GM19328 (cell line): ENCODE measurements around the gene DHRS9.
"Not testable (repeated sequence)": the region's sequence is repeated elsewhere in the genome, so short reads cannot be mapped to it uniquely, and the experiment has no call there.

Experiments
- ATAC-seq: cut with Tn5 transposase; IDR thresholded peaks from one replicate; pipeline ENCODE4 v1.9.1; 2021; ENCODE audit warnings: mild to moderate bottlenecking, moderate library complexity; ENCODE audit not compliant: unreplicated experiment

The DHRS9 gene

GRCh38 chr2:169131587-169132512 is 62.5 kb downstream of the DHRS9 start:
- ATAC-seq, result peak; percentile 55

- not testable (repeated sequence) for ATAC-seq
Observed at GRCh38 chr2:169134272-169134671, 64.9 kb downstream of the DHRS9 start.

GRCh38 chr2:169136428-169136827 is 67.1 kb downstream of the DHRS9 start:
- ATAC-seq, result not testable (repeated sequence)

- no peak for ATAC-seq
Observed at GRCh38 chr2:169136885-169137534, 67.6 kb downstream of the DHRS9 start.

- ATAC-seq, result no peak
Observed at GRCh38 chr2:169137924-169138323, 68.6 kb downstream of the DHRS9 start.

GRCh38 chr2:169139145-169139544 is 69.8 kb downstream of the DHRS9 start:
- ATAC-seq, result no peak

- ATAC-seq, result no peak
Observed at GRCh38 chr2:169139993-169140767, 70.8 kb downstream of the DHRS9 start.

- ATAC-seq, result peak; percentile 46
Observed at GRCh38 chr2:169141713-169142352, 72.5 kb downstream of the DHRS9 start.

GRCh38 chr2:169143998-169144397 is 74.6 kb downstream of the DHRS9 start:
- no peak for ATAC-seq
